ENCODE measurements around the gene STAG1. TPM values are rescaled to one million over a fixed set of nuclear protein-coding genes. Genes with fewer than 3 reads are reported as not detected.

Gene STAG1
- total RNA-seq, 2 donors from 2014 or later = 25.3 to 27.9 TPM

- ATAC-seq (no peak), DNase-seq (no peak)
- intact Hi-C loops (cut with DNase I) = no loop called here
Measured at GRCh38 chr3:136329593-136329992, 422.6 kb downstream of the STAG1 start.

DNA sequence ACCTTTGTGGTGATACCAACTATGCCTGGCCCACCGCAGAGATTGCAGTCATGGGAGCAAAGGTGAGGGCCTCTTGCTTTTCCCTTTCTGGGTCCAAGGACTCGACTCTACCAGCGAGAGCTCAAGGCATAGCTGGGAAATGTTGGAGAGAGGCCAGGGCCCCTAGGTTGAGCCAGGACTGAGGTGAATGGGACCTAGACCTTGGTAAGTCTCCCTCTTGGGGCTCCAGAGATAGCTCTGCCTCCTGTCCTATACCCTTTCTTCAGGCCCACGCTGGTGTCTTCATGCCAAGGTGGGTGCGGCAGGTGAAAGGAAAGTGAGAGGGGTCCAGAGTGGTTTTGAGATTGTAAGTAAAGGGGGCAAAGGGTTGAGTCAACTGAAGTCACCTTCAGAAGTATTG is 424.5 kb downstream of the STAG1 start:
- DNase-seq (no peak), ATAC-seq (no peak)
- intact Hi-C loops (cut with DNase I) = no loop called here

- ATAC-seq (no peak), DNase-seq (no peak)
- intact Hi-C loops (cut with DNase I) = no loop called here
Measured at GRCh38 chr3:136326316-136326715, 425.9 kb downstream of the STAG1 start.

- intact Hi-C loops (cut with DNase I) = no loop called here
- no peak for DNase-seq
- no peak for ATAC-seq
Measured at GRCh38 chr3:136311968-136312367, 440.2 kb downstream of the STAG1 start.

DNA sequence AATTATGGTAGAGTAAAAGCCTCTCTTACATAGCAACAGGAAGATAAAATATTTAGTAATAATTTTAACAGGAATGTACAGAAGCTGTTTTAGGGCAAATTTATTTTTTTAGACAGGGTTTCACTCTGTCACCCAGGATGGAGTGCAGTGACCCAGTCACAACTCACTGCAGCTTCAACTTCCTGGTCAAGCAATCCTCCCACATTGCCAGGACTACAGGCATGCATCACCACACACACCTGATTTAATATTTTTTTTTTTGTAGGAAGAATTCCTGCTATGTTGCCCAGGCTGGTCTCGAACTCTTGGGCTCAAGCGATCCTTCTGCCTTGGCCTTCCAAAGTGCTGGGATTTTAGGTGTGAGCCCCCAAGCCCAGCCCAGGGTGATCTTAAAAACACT is 440.9 kb downstream of the STAG1 start:
- no peak for DNase-seq
- ATAC-seq = no peak
- intact Hi-C loops (cut with DNase I) = no loop called here

DNA sequence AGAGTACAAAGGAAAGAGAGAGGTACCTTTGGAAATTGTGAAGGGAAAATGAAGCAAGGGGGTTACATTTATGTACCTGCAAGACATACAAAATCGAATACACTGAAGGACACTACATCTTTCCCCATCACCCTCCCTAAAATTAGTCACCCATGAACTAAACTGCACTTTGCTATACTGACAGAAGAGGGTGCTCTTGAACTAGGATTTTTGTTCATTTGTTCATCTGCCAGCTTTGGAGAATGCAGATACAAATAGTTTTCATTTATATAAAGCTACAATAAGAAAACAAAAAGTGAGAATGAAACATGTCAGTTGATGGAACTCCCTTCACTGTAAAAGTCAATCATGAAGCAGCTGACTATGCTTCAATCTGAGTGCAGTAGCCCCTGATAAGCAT is 446.3 kb downstream of the STAG1 start:
- ATAC-seq (no peak), DNase-seq (no peak)
- intact Hi-C loops (cut with DNase I) = no loop called here

DNA sequence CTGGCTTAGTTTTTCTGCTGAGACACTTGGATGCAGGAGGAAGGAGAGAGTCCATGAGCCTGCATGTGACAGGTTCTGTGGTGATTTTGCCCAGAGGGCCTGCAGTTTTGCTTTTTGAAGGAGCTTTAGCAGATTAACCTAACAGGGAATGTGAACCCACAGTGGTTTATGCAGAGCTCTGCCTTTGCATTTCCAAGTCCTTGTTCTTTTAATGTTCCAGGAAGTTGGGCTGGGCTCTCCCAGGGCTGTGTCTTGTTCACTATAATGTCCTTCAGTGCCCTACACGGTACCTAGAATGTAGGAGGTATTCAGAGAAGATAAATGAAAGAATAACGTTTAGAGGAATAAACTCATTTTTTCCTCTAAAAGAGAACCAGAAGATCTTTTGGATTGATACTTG is 451.7 kb downstream of the STAG1 start:
- intact Hi-C loops (cut with DNase I) = no loop called here
- no peak for ATAC-seq

DNA sequence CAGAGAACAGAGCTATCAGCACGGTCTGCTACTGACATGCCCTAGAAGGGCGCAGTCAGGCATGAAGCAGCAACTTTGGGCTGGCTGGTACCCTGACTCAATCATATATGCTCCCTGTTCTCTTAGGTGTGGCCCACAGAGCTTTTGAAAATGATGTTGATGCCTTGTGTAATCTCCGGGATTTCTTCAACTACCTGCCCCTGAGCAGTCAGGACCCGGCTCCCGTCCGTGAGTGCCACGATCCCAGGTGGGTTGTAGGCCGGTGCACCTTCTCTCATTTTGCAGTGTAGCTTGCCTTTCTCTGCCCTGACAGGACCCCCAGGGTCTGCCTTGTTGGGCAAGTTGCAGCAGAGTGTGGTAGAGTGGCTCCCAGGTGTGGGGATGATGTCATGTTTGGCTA is 454.4 kb downstream of the STAG1 start:
- no peak for DNase-seq
- intact Hi-C loops (cut with DNase I) = no loop called here
- no peak for ATAC-seq

More for the DNA sequence above, 451.7 kb downstream of the STAG1 start:
- no peak for DNase-seq

- ATAC-seq = no peak
- intact Hi-C loops (cut with DNase I) = no loop called here
- DNase-seq = no peak
Measured at GRCh38 chr3:136296960-136297359, 455.2 kb downstream of the STAG1 start.

DNA sequence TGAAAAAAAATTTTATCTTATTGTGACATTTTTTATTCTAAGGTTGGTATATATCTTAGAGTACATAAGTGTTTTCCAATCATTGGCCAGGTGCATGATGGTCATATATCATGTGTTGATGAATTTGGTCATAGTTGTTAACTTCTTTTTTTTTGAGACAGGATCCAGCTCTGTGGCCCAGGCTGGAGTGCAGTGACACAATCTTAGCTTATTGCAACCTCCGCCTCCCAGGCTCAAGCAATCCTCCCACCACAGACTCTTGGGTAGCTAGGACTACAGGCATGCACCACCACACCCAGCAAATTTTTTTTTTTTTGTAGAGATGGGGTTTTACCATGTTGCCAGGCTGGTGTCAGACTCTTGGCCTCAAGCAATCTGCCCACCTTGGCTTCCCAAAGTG is 458.0 kb downstream of the STAG1 start:
- intact Hi-C loops (cut with DNase I) = no loop called here
- ATAC-seq = no peak
- DNase-seq = no peak

- intact Hi-C loops (cut with DNase I) = no loop called here
- DNase-seq (no peak), ATAC-seq (no peak)
Measured at GRCh38 chr3:136293279-136293678, 458.9 kb downstream of the STAG1 start.

DNA sequence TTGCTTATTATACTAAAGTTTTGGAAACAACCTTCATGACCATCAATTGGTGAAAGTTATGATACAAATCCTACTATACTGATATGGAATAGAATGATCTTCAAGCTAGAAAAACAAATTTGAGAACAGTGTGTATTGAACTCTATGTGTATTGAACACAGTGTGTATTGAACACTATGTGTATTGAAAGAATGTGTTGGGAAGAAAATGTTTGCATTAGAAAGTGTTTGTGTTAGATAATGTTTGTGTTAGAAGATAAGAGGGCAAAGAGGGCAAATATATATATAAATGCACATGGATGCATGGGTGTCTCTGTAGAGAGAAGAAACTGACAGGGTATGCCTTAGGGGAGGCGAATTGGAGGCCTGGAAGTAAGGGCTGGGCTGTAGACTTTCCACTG is 459.7 kb downstream of the STAG1 start:
- no peak for DNase-seq
- ATAC-seq = no peak
- intact Hi-C loops (cut with DNase I) = no loop called here

DNA sequence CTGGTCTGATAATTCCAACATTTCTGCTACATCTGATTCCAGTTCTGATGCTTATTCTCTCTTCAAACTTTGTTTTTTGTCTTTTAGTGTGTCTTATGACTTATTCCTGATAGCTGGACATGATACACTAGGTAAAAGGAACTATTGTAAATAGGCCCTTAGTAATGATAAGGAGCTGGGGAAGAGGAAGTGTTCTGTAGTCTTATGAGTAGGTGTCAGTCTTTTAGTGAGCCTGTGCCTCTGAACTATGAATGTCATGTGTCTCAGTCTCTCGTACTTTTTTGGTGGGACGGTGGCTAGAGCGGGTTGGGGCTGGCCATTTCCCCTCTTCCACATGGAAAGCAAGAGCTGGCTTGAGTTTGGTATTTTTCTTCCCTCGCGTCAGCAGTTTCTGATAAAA is 460.9 kb downstream of the STAG1 start:
- ATAC-seq (no peak), DNase-seq (no peak)
- intact Hi-C loops (cut with DNase I) = no loop called here

Other genes starting within 250 kb of the STAG1 start
- gene SLC35G2, start 66.7 kb upstream of the STAG1 start, total RNA-seq = 1 to 10 TPM; 4.6 to 8.2 TPM
- gene NCK1, start 109.8 kb upstream of the STAG1 start, total RNA-seq = 10 to 100 TPM; 29.5 to 29.9 TPM
- gene IL20RB, start 205.6 kb upstream of the STAG1 start, total RNA-seq = under 1 TPM; 0.88 to 0.89 TPM

All from left cardiac atrium (tissue), 4 donors.